Activated gamma-delta T cell (primary cell): Measurements from ENCODE around the gene KRTAP1-1.
"Not testable (repeated sequence)": the region's sequence is repeated elsewhere in the genome, so short reads cannot be mapped to it uniquely, and the experiment has no call there.

Experiments used
- DNase-seq: peaks from one replicate; lab custom pipeline; 2025; lab: John Stamatoyannopoulos, UW
- total RNA-seq, 2 donors: gene quantifications; one replicate each; lab custom pipeline; 2026; lab: John Stamatoyannopoulos, UW

The KRTAP1-1 gene, protein sequence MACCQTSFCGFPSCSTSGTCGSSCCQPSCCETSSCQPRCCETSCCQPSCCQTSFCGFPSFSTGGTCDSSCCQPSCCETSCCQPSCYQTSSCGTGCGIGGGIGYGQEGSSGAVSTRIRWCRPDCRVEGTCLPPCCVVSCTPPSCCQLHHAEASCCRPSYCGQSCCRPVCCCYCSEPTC
- 0 reads per million in 2 donors for total RNA-seq

DNA sequence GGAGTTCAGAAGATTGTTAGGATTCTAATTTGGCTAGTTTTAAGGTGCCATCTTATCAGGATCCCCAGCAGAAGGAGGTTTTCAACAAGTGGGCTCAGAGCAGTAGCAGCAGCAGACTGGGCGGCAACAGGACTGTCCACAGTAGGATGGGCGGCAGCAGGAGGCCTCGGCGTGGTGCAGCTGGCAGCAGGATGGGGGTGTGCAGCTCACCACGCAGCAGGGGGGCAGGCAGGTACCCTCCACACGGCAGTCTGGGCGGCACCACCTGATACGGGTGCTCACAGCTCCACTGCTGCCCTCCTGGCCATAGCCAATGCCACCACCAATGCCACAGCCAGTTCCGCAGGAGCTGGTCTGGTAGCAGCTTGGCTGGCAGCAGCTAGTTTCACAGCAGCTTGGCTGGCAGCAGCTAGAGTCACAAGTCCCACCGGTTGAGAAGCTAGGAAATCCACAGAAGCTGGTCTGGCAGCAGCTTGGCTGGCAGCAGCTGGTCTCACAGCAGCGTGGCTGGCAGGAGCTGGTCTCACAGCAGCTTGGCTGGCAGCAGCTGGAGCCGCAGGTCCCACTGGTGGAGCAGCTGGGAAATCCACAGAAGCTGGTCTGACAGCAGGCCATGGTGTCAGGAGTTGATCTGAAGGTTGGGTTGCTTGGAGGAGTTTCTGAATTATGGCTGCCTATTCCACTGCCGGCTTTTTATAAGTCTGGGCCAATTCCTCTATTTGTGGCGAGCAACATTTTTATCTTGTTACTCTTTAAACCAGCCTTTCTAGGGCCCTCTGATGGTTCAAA is at the start of gene KRTAP1-1:
KRTAP1-1 (minus strand) TSS at position 668 of the 789 bp plus-strand sequence; CDS start at position 615, 53 bp downstream.
- DNase-seq: not testable (repeated sequence)

- not testable (repeated sequence) for DNase-seq
These were observed 47.6 kb upstream of the KRTAP1-1 start for GRCh38 chr17:41088760-41089352.

DNA sequence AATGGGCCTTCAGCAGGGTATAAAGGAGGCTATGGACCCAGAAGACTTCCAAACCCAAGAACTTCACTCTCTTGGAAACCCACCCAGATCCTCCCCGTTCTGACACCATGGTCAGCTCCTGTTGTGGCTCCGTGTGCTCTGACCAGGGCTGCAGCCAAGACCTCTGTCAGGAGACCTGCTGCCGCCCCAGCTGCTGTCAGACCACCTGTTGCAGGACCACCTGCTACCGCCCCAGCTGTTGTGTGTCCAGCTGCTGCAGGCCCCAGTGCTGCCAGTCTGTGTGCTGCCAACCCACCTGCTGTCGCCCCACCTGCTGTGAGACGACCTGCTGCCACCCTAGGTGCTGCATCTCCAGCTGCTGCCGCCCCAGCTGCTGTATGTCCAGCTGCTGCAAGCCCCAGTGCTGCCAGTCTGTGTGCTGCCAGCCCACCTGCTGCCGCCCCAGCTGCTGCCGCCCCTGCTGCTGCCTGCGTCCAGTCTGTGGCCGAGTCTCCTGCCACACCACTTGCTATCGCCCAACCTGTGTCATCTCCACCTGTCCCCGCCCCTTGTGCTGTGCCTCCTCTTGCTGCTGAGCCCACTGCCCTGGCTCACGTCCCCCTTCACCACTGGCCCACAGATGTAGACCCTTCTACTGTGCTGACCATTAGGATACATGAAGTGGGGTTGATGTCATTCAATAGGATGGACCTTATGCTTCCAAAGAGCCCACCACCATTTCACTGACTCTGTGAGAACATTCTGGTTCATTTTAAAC is 43.0 kb upstream of the KRTAP1-1 start, which contains the start of gene KRTAP4-7:
KRTAP4-7 (plus strand) TSS at position 51 of the 757 bp plus-strand sequence; CDS start at position 108, 57 bp downstream.
- not testable (repeated sequence) for DNase-seq

- not testable (repeated sequence) for DNase-seq
These were observed 42.2 kb upstream of the KRTAP1-1 start for GRCh38 chr17:41083427-41083826.

- DNase-seq: no peak
These were observed 41.4 kb upstream of the KRTAP1-1 start for GRCh38 chr17:41082626-41083025.

GRCh38 chr17:41076788-41077187 is 35.5 kb upstream of the KRTAP1-1 start:
- no peak for DNase-seq

DNA sequence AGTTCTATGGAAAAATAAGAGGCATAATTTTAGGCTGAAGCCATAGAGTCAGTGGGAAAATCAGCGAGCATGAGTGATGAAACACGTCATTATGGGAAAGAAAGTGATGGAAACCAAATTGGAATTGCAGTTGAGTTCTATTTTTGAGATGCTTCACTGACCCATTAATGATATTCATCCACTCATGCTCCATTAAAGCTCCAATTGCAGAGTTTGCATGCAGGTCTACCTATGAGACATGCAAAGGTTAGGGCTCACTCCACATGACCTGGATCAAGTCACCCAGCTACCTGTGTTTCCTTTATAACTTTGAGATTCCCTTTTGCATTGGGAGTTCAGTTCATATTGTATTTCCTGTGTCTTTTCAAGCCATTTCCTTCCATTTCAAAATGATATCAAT is 32.4 kb upstream of the KRTAP1-1 start:
- DNase-seq: no peak

DNA sequence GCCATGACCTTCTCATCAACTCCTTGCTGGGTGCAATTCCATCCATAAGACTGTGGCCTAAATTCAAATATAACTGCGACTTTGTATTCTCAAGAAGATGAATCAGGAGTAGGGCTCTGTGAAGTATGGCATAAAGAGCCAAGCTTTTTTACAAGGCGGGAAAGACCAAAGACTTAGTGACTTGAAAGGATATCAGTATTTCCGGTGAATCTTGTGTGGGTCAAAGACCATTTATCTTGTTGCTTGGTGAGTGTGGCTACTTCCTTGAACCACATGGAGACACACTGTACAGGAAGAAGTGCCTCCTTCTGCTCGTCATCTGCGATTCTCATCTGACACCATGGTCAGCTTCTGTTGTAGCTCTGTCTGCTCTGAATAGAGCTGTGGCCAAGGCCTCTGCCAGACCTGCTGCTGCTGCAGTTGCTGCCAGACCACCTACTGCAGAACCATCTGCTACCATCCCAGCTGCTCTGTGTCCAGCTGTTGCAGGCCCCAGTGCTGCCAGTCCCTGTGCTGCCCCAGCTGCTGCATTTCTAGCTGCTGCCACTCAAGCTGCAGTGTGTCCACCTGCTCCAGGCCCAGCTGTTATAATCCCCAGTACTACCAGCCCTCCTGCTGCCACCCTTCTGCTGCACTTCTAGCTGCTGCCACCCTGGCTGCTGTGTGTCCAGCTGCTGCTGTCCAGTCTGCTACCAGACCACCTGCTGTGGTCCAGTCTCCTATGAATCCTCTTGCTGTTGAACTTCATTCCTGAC is 30.5 kb upstream of the KRTAP1-1 start:
- DNase-seq: no peak

GRCh38 chr17:41069031-41069430 is 27.8 kb upstream of the KRTAP1-1 start:
- DNase-seq: no peak

GRCh38 chr17:41067281-41067680 is 26.0 kb upstream of the KRTAP1-1 start:
- no peak for DNase-seq

- no peak for DNase-seq
These were observed 24.8 kb upstream of the KRTAP1-1 start, which contains the start of gene KRTAP2-4 for GRCh38 chr17:41065829-41066624. TSS of gene KRTAP2-4 (minus strand) at chr17:41065879. CDS start at chr17:41065845, 34 bp downstream.

GRCh38 chr17:41065016-41065689 is 23.9 kb upstream of the KRTAP1-1 start:
- not testable (repeated sequence) for DNase-seq

DNA sequence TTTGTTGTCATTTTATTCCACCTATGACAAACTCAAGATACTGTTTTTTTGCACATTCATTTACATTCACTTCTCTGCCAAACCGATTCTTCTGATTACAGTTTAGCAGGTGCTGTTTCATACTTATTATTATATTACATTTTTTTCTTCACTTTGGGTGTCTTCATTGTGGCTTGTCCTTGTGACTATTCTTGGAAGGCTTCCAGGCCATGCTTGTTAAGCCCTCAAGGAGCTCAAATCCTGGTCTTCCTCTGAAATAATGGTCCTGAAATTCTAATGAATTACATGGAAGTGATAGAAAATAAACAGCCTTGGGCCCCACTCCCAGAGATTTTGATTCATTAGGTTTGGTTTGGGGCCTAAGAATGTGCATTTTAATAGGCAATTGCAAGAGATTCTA is 23.1 kb upstream of the KRTAP1-1 start:
- DNase-seq: no peak

- DNase-seq: no peak
These were observed 22.2 kb upstream of the KRTAP1-1 start for GRCh38 chr17:41063449-41063848.

GRCh38 chr17:41061964-41062363 is 20.7 kb upstream of the KRTAP1-1 start:
- no peak for DNase-seq

DNA sequence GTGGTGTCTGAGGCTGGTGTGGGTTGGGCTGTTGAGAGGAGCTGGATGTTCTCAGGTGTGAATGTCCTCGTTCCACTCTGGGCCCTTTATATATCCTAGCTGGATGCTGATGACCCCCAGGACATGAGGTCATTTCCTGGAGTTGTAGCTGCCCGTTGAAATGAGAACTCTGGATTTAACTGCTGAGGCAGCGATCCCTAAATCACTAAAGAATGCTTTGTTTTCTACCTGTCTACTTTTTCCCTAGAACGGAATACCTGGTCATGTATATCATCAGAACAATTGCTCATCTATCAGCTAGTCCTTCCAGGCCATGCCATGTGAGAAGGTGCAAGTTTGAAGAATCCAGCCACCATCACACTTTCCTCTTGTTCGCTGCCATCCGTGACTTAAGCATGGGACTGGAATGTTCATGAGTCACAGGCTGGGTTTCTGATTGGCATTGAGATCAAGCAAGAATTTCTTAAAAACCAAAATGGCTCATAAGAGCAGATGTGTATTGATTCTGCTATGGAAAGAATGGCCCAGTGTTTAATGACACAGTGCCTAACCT is 18.9 kb upstream of the KRTAP1-1 start, which contains the start of gene KRTAP2-3:
KRTAP2-3 (minus strand) TSS at position 63 of the 553 bp plus-strand sequence. CDS start 64 bp downstream, outside the sequence.
- DNase-seq: no peak

GRCh38 chr17:41059276-41060051 is 18.2 kb upstream of the KRTAP1-1 start:
- not testable (repeated sequence) for DNase-seq

DNA sequence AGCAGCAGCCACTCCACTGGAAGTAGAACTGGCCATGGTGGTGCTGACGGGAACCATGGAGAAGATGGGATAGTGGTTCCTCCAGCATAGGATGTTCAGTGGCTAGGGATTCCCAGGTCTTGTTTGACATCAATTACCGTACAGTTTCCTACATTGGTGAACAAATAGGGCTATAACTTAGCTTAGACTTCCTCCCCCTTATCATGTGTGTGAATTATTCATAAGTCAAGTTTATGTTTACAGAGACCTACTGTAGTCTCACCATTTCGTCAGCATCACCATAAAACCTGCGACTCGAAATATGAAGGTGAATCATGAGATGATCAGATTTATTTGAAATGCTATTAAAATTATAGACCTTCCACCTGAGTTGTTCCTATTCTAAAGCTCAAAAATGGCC is 17.5 kb upstream of the KRTAP1-1 start:
- no peak for DNase-seq
